IPS DF 19.7 (cell line): ENCODE results near the gene RPS18.
"Not testable (repeated sequence)": the region's sequence is repeated elsewhere in the genome, so short reads cannot be mapped to it uniquely, and the experiment has no call there.

ENCODE experiments used
- DNase-seq: peaks from one replicate; pipeline ENCODE4 v3.0.0-alpha.2; 2013; ENCODE audit warnings: low read depth, low spot score

The RPS18 gene

DNA sequence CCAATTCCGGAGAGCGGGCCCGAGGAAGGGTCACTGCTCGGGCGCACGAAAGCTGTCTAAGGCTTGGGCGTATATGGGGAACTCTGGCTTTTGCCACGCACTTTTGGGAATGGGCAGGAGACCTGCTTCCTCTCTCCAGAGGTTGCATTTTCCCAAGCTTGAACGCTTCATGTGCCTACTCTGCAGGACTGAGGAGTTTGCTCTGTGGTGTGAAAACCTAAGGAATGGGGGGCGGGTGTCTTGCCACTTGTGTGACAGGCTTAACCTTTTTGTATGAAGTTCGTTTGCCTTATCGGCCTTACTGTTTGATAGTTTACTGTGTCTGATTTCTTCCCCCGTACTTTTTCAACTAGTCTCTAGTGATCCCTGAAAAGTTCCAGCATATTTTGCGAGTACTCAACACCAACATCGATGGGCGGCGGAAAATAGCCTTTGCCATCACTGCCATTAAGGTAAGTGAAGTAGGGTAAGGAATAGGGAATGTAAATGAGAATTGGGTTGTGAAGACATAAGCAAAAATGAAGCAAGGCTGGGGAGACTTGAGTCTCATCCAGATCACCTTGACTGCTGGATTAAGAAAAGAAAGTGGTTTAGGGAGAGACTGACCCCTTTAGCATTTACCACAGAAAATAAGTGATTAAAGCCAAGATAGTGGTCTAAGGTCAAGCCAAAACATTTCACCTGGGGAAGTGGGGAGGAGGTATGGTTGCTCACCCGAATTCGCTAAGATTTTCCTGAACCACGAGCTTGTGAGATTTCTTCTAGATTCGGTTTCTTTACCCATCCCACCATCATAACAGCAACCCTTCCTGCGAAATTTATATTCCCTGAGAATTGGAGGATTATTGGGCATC is 627 bp downstream of the RPS18 start:
- DNase-seq = no peak

DNA sequence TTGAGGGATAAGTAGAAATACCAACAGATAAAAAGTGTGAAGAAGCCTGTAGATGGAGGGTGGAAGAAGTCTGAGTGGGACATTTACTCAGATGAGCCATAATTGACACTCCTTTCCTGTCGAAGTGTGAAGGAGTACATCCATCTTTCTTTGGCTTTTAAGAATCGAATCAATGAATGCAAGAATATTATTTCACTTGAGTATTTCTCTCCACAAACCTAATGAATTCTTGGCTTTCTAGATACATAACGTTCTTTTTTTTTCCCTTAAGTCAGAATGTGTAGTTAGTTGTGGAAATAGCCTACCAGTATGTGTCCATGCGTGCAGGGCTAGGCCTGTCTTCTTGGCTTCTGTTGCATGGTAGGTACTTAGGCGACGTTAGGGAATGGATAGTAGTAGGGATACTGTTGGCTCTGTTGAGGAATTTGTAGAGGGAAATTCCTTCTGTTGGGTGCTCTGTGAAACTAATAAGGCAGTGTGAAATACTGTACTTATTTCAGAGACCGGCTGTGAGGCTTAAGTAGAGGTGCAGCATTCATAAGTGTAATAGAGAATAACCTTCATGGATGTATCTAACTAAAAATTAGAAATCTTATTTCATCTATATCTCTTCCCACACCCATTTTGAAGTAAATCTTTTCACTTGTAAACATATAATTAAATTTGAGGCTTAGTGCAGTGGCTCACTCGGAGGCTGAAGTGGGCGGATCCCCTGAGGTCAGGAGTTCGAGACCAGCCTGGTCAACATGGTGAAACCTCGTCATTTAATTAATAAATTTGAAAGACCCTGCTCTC is 1.5 kb downstream of the RPS18 start:
- no peak for DNase-seq

DNA sequence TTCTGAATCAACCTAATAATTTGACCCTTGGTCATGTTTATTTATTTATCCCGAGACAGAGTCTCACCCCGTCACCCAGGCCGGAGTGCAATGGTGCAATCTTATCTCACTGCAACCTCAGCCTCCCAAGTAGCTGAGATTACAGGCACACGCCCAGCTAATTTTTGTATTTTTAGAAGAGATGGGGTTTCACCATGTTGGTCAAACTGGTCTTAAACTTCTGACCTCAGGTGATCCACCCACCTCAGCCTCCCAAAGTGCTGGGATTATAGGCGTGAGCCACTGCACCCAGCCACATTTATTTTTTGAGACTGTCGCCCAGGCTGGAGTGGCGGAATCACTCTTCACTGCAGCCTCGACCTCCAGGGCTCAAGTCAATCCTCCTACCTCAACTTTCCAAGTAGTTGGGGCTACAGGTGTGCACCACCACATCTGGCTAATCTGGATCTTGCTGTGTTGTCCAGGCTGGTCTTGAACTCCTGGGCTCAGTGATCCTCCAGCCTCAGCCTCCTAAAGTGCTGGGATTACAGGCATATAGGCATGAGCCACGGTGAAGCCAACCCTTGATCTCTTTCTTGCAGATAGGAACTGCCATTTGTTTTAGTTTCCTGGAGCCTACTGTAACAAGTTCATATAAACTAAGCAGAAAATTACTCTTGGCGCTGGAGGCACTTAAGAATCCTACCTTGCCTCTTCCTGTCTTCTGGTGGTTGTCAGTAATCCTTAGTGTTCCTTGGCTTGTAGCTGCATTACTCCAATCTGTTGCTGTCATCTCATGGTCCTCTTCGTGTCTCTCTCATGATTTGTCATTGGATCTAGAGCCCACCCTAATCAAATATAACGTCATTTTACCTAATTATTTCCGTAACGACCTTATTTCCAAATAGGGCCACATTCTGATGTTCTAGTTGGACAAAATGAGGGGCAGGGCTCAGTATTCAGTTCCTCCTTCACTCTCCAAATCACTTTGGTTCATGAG is 2.3 kb downstream of the RPS18 start:
- DNase-seq = no peak

DNA sequence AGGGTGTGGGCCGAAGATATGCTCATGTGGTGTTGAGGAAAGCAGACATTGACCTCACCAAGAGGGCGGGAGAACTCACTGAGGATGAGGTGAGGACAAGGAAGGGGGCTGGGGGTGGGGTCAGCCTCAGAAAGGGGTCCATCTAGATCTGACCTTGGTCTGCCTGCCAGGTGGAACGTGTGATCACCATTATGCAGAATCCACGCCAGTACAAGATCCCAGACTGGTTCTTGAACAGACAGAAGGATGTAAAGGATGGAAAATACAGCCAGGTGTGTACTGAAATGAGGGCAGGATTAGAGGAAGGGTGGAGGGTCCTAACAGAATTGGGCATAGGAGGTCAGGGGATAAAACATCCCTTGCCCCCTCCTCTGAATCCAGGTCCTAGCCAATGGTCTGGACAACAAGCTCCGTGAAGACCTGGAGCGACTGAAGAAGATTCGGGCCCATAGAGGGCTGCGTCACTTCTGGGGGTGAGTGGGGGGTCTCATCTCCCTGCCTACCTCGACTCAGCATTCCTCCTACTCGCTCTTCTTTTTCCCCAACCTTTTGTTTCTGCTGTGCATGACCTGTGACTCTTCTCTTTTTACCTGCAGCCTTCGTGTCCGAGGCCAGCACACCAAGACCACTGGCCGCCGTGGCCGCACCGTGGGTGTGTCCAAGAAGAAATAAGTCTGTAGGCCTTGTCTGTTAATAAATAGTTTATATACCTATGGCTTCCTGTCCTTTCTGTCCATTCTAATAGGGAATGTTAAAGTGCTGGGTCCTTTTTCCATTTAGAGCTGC is 4.1 kb downstream of the RPS18 start:
- DNase-seq = not testable (repeated sequence)

DNA sequence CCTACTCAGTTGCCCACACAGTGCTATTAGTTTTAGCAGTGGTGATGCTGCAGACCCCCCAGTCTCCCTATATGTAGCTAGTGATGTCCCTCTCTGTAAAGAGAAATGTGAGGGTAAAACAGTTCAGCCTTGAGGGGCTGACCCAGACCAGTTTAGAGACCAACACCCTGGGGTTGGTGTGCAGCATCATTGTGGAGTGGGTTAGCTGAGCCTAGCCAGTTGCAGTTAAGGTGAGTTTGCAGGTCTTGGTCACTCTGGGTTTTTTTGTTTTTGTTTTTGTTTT is 4.6 kb downstream of the RPS18 start:
- DNase-seq = no peak

DNA sequence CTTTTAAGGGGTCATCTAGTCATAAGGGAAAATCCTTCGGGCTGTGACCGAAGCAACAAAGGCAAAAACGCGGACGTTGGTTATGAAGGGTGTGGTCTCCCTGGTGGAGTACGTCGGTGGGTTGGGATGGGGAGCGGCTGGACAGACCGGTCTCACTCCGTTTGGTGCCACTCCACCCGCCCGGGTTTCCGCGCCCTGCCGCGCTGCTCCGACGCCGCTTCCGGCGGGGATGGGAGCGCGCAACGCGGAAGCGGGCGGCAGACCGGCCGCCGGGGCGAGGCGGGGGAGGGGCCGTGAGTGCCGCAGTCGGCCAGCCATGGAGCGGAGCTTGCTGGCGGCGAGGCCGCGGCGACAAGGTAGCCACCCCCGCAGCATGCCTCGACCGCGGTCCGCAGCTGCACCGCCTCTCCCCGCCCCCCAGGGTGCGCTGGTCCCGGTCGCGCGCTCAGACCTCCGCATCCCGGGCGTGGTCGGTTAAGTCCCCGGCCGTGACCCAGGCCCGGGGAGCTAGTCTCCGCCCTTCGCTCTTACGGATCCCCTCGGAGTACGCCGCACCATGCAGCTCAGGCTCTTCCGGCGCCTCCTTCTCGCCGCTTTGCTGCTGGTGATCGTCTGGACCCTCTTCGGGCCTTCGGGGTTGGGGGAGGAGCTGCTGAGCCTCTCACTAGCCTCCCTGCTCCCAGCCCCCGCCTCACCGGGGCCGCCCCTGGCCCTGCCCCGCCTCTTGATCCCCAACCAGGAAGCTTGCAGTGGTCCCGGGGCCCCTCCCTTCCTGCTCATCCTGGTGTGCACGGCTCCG is 5.2 kb downstream of the RPS18 start, which contains the start of gene B3GALT4:
Gene B3GALT4, plus strand, starts transcription at position 260 of the 799 bp plus-strand sequence. Its CDS starts 297 bp downstream, at position 557.
- peak; percentile 87 for DNase-seq

DNA sequence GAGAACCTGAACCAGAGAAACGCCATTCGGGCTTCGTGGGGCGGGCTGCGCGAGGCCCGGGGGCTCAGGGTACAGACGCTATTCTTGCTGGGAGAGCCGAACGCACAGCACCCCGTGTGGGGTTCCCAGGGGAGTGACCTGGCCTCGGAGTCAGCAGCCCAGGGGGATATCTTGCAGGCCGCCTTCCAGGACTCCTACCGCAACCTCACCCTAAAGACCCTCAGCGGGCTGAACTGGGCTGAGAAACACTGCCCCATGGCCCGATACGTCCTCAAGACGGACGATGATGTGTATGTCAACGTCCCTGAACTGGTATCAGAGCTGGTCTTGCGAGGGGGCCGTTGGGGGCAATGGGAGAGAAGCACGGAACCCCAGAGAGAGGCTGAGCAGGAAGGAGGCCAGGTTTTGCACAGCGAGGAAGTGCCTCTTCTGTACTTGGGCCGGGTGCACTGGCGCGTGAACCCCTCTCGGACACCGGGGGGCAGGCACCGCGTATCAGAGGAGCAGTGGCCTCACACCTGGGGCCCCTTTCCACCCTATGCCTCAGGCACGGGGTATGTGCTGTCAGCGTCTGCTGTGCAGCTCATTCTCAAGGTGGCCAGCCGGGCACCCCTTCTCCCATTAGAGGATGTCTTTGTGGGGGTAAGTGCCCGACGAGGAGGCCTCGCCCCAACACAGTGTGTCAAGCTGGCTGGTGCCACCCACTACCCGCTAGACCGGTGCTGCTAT is 6.0 kb downstream of the RPS18 start:
- DNase-seq = no peak

DNA sequence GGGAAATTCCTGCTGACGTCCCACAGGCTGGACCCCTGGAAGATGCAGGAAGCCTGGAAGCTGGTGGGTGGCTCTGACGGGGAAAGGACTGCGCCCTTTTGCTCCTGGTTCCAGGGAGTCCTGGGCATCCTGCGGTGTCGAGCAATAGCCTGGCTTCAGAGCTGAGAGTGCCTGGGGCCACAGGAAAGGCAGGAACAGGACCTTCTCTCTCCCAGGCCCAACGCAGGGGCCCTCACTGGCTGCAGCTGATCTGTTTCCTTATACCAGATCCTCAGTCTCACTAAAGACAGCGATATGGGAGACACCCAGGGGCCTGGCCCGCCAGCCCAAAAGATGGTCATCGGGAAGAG is 6.5 kb downstream of the RPS18 start:
- no peak for DNase-seq

DNA sequence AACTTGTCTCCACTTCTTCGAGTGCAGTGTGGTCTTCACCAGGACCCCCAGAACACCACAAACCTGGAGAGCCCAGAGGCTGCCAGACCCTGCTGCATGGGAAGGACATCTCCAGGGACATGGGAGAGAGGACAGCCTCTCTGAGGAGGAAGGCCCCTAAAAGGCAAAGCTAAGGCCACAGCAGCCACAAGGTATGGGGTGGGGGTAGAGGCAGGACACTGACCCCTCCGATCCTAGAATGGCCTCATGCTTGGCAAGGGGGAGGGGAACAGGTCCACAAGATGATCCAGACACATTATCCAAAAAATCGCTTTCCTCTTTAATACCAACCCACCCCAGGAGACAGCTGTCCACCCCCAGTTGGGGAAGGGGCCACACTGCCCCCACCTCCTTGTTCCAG is 6.9 kb downstream of the RPS18 start:
- DNase-seq = no peak

DNA sequence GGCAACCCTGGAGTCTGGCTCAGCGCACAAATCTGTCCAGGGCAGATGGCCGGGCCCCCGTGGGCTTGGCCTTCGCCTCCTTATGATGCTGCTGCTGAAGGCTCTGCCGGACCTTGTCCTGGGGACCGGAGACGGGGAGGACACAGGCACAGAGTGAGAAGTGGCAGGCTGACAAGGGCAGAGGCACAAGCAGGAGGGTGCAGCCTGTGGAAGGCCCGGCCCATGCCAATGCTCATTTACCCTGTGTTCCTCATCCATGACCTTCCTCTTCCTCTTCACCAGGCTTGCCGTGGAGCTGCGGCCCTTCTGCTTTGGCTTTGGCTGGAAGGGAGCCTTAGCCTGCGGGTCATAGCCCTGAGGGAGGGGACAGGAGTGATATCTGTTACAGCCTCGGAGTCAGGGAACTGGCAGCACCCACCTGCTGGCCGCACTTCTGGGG is 7.4 kb downstream of the RPS18 start:
- no peak for DNase-seq

DNA sequence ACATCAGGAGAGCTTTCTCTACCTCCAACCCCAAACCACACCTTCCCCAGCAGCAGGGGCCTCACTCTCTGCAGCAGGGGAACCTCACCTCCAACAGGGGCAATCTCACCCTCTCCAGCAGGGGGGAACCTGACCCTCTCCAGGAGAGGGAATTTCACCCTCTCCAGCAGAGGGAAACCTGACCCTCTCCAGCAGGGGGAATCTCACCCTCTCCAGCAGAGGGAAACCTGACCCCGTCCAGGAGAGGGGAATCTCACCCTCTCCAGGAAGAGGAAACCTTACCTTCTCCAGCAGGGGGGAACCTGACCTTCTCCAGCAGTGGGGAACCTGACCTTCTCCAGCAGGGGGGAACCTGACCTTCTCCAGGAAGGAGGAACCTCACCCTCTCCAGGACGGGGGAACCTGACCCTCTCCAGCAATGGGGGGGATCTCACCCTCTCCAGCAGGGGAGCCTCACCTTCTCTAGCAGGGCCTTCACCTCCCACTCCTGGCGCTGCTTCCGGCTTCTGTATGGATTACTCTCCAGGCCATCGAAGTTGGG is 8.2 kb downstream of the RPS18 start:
- DNase-seq = no peak

DNA sequence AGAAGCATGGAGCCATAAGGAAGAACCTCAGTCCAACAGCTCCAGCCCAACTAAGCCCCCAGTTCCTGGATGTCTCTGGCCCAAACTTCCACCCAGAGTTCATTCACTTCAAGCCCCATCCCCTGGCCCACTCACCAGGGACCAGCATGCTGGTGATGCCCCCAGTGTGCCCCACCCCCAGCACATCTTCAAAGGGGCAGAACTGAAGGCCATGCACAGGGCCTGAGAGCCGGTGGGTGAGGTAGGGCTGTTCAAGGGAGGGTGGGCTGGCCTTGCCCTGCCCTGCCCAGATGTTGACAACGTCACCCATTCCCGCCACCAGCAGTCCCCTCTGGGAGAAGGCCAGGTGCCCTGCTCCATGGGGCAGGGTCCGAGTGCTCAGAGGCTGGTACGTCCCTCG is 8.7 kb downstream of the RPS18 start:
- no peak for DNase-seq

DNA sequence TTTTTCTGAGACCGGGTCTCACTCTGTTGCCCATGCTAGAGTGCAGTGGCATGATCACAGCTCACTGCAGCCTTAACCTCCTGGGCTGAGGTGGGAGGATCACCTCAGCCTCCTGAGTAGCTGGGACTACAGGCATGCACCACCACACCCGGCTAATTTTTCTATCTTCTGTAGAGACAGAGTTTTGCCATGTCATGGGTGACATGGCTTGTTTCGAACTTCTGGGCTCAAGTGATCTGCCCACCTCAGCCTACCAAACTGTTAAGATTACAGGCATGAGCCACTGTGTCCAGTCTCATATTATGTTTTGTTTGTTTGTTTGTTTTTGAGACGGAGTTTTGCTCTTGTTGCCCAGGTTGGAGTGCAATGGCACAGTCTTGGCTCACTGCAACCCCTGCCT is 13.3 kb downstream of the RPS18 start:
- DNase-seq = not testable (repeated sequence)

DNA sequence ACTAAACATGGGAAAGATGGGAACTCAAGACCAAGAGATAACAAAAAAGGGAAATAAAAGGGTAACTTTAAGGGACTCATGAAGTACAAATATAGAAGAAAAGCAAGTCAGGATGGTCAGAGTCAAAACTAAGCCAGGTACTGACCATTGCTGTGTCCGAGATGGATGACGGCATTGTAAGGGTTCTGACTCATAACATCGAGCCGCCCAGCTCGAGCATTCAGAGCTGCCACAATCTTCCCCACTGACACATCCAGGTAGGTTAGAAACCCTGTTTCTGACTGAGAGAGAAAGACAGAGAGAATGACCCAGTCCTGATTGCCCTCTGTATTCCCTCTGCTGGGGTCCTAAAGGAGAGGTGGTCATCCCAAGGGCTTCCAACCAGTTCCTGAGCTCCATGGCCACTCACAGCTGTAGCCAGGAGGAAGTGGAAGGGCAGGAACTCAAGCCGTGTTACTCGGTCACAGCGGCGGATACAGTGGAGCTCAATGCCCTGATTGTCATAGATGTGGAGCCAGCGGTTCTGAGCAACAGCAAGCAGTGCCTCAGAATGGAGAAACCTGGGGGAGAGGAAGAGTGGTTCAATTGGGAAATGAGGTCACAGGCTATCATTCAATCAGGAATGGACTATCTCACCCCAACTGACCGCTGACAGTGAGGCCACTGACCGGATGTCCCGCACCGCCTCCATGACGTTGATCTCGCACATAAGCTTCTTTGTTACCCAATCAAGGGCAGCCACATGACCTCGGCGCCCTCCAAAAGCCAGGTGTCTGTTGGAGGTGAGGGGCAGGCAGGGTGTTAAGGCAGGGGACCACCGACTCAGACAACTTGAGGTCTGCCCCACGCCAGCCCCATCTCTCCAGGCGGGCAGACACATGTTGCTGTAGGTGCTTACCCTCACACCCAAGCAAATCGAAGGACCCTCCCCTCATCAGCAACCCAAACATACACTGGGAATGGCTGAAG is 15.4 kb downstream of the RPS18 start:
- no peak for DNase-seq

DNA sequence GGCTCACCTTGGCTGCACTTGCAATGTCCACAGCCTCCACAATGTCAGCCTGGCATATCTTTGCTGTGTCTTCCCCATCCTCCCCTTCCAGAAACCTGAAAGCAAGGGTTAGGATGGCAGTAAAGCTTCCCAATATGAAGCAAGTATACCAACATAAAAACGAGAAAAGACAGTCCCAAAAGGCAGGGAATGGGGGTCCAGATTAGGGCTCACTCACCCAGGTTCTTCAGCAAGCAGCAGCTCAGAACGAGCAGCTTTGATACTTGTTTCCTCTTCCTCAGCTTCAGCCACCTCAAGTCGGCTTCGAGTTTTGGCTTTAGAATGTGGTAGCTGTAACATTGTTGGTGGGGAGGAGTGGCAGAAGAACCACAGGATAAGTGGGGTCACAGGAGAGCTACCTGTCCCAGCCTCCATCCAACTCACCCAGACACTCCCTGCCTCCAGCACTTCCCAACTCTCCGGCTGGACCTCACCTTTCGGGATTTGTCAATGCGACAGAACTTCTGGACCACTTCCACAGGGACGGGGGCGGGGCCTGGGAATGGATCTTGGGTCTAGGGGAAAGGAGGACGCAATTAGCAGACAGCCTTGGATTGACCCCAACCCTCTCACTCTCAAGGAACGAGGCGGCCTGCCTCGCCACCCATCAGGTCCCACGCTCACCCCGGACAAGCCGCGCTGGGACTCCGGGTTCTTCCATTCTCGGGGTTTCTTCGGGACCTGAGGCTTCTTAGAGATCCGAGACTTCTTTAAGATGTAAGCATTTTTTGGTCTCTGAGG is 16.5 kb downstream of the RPS18 start:
- DNase-seq = no peak

DNA sequence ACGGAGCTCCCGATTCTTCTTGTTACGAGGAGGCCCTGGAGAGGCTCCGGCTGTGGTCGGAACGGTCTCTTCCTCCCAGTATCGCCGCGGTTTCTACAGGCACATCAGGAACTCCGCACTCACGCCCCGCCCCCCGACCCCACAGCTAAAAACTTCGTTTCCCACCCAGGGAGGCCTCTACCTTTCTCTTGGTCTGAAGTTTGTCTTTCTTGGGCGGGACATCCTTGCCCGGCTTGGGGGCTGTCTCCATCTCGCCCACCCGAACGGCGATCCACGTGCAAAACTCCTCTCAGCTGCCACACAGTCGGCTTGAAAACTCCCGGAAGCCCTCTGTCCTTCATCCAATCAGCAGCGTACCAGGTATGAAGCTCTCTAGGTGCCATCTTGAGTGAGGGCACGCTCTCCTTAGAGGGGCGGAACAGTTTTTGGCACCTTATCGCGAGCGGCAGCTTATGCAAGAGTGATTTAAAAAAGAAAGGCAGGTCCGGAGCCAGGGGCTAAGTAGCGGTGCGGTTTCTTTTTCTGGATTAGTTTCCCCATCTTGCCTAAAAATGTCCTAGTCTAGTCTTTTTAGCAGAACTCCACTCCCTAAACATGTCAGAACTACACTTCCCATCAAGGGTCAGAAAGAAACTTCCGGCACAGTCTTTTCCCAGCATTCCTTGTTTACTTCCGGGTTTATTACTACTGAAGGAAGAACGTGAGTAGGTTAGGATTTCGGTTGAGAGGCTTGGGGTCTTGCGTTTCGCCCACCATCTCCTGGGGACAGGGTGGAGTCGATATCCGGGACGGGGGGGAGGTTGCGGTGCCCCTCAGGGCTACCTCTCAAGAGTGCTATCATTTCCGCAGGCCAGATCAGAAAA is 17.3 kb downstream of the RPS18 start, which contains the start of the genes PFDN6 and WDR46:
Gene PFDN6, plus strand, starts transcription at position 681 of the 863 bp plus-strand sequence. CDS start 256 bp downstream, outside the sequence.
Gene WDR46, minus strand, starts transcription at position 319 of the 863 bp plus-strand sequence. Its CDS starts 69 bp downstream, at position 250.
- DNase-seq = peak; percentile 76
